GM19467 (cell line): ENCODE results near the gene C22orf31.
A peak's percentile ranks its signal among the peaks of the same experiment; 100 is the strongest.

ENCODE experiments used
- ATAC-seq: cut with Tn5 transposase; IDR thresholded peaks from one replicate; pipeline ENCODE4 v1.9.1; 2021; ENCODE audit warnings: mild to moderate bottlenecking, moderate library complexity; ENCODE audit not compliant: unreplicated experiment

C22orf31 gene

DNA sequence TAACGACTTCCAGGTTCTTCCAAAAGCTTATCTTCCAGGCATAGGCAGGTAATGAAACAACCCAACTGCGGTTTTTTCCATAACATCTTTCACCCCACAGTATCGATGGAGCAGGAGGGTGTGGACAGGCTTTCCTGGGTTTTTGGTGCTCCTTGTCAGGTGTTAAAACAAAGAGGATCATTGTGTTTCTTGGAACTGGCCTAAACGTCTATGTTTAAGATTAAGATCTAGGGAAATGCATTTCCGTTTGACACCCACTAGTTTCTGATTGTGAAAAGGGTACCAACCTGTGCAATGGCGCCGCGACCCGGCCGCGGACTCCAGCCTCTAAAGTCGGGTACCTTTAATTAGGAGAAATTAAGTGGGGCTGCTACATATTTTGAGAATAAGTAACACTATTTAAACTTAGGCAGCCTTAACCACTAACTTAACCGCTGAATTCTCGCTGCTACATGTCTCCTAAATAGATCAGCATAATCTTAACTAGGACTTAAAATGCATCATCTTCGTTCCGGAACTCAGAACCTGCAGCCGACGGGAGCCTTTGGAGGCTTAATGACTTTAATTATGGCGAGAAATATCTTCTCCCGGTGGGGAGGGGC is 31.5 kb downstream of the C22orf31 start:
- ATAC-seq = no peak

DNA sequence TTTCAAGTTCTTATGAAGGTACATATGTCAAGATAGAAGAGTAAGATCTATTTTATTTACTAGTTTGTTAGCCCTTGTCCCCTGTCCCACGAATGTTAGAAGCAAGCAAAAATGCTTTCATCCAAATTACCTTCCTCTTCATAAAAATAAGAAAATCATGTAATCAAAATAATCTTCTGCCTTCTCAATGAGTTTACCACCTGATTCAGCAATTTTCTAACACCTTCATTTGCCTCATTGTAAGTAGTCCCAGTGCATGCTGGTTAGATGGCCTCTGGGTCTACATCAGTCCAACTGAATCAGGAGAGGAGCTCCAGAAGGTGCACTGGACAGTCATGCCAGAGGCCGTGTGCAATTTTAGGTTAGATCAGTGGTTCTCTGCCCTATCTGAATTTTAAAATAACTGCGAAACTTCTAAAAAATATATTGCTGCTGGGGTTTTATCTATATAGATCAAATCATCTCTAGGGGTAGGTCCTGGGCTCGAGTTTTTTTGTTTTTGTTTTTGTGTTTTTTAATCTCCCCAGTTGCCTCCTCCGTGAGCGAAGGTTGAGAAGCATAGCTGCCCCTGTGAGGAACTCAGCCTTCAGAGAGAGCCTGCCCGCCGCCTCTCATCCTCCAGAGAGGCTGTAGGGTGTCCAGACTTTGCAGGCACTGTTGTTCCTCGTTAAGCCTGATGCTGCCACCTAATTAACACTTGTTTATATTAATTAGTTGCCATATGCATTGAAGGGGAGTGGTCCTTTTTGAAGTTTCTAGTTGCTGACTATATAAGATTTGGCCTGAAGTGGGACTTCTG is 32.2 kb downstream of the C22orf31 start:
- no peak for ATAC-seq

GRCh38 chr22:29028468-29028867 is 33.2 kb downstream of the C22orf31 start:
- no peak for ATAC-seq

DNA sequence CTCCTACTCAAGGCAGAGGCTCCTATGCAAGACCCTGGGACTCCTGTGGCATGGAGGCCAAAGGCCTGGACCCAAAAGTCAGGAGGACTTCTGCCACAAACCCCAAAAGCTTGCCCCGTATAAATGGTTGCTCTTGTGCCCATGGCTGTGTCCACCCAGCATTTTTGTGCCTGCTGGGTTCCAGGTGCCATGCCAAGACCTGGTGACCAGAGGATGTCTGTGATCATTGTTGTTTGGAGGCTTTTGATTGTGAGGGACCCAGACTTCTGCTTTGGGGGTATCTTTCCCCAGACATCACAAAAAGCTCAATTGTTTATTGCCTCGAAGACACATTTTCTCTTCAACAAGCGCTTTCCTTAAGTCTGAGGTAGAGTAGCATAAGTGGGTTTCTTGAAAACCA is 35.1 kb downstream of the C22orf31 start:
- ATAC-seq = no peak

DNA sequence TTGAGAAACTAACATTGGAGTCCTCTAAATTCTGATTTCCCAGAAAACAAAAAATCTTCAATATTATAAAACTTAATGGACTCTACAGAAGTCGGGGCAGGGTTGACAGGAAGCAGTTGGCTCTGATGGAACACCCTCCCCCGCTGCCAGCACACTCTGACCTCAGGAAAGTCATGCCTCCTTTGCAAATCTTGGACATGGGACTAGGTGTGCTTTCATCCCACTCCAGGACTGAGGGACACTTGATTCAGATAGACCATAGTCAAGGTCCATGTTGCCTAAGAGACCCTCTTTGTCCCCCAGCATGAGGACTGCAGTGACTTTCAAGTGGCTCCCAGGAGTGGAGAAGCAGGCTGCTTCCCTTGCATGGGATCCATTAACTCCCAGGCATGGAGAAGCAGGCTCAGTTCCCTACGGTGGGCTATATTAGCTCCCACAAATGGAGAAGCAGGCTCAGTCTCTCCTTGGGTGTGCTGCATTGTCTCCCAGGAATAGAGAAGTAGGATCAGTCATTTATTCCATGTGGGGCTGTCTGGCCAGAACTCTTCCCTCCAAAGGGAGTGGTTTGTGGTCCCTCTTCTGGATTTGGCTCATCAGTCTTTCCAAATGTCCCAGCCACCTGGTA is 38.3 kb downstream of the C22orf31 start:
- no peak for ATAC-seq

DNA sequence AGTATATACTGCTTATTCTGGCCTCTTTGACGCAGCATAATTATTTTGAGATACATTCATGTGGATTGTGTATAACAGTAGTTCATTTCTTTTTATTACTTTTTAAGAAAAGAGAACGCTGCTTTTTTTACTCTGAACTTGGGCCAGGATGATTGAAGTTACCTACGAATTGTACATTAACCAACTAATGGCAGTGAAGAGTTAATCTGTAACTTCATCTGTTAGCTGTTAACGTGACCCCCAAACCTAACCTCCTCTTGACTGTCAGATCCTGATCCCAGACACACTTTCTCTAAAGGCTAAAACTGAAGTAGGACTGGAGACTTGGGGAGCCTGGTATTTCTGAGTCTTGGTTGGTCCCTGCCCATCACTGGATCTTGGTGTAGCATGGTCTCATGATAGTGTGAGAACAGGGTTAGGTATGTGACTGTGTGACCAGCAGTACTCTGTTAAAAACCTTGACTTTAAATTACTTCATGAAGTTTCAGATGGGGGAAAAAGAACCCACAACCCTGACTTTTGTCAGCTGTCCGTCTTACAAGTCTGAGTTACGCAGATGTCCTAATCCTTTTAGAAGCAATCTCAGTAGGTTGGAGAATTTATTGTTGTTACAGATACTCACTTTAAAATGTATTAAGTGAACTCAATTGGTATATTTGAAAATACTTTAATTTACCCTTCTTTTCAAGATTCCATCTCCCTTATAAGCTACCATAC is 39.4 kb downstream of the C22orf31 start:
- no peak for ATAC-seq

GRCh38 chr22:29018293-29019189 is 43.1 kb downstream of the C22orf31 start:
- no peak for ATAC-seq

- ATAC-seq = peak; percentile 61
These were observed 45.3 kb downstream of the C22orf31 start for GRCh38 chr22:29016067-29016938.

DNA sequence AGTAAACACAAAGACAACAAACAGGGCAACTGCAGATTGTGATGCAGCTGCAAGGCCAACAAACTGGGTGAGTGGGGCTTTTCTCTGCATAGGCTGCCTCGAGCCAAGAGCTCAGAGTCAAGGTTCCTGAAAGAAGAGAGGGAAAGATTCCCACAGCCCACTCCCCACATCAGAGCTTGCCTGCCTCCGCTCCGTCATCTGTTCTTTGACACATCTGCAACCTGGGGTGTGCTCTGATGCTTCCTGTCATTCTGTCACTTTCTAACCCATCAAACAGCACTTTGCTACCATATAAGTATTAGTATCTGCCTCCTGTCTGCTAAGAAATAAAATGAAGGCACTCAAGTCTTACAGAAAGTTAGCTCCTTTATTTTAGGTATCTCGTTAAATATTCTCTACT is 46.9 kb downstream of the C22orf31 start:
- no peak for ATAC-seq

- ATAC-seq = no peak
These were observed 47.3 kb downstream of the C22orf31 start for GRCh38 chr22:29014293-29014692.

DNA sequence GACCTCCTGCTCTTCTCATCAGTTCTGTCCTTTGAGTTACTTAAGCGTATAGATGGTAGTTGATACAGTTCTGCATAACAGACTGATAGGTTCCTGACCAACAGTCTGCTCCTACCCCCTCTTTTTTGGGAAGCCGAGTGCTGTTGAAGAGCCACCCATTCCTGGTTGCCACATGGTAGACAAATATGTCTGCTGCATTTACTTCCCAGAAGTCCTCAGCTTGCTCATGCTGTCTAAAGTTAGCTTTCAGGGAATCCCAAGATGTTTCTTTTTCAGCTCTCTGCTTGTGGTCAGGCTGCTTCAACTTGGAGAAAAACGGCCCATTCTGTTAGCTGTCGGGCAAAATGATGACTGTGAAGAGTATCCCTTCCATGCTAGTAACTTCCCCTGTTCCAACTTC is 48.7 kb downstream of the C22orf31 start:
- ATAC-seq = no peak

- no peak for ATAC-seq
These were observed 49.6 kb downstream of the C22orf31 start for GRCh38 chr22:29012101-29012433.

DNA sequence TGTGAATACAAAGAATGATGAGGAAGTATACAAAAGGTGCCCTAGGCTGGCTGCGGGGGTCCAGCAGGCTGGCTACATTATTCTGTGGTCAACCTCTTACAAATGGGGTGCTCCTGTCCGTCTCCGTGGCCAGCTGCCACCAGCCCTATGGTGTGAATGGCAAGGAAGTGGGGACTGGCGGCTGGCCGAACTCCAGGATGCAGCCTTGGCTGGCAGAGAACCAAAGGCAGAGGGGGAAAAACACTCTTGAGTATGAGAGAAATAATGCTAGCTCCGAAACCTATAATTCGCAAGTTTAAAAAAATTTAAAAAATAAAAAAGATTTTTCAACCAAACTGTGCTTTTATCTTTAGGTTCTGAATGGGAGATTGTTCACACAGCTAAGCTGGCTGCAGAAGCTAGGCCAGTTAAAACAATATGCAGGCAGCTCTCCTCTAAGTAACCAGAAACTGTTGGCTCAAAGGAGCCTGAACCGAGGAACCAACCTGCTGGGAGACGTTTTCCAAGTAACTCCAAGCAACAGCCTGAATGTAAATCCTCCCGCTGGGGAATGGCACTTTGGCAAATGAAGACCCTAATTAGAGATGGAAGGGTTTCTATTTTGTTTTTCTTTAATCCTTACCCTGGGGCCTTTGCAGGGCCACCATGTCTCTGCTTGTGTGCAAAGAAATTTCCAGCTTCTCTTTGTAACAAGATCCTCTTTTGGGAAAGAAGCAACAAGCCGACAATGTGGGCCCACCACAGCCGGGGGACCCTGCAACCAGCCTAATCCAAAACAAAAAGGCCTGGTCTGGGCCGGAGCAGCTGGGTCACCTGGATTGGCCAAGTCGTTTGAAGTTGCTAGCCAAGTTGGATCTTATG is 50.2 kb downstream of the C22orf31 start:
- ATAC-seq = no peak

DNA sequence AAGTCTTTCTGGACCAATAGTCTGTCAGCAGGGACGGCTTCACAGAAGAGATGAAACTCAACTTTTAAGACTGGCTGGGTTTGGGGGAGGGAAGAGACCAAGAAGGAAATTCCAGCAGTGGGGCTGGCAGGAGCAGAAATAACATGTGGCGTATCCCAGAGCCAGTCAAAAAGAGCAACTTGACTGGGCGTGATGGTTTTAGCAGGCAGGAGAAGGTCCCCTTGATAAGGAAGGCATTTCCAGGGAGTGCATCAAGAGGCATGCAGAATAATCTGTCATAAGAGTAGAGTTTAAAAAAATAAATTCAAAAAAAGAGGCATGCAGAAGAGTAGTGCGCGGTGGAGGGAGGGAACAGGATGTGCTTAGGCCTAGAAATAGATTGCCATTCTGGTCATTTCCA is 52.5 kb downstream of the C22orf31 start:
- no peak for ATAC-seq
